ENCODE measurements around the gene TOM1.

DNA sequence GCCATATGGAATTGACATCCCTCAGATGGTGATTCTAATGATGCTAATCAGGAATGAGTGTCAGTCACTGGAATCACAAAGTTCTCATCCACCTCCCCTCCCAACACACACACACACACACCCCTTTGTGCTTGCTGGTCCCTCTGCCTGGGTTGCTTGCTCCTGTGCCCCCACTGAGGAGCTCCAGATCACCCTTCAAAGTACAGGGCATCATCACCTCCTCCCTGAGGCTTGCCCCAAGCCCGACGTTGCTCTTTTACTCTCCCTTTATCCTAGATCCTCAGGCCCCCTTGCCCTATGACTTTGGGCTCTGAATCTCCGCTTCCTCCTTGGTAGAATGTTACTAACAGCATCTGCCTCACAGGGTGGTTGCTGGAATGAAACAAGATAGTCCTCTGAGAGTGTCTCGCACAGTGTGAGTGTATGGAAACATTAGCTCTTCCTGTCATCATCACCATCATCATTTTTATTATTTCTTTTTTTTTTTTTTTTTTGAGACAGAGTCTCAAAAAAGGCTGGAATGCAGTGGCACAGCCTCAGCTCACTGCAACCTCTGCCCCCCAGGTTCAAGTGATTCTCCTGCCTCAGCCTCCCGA is 3.4 kb downstream of the TOM1 start:
- no peak for TF ChIP-seq POLR2A (IDR thresholded peaks at IDR 0.05)
- TF ChIP-seq, protein P1, sequence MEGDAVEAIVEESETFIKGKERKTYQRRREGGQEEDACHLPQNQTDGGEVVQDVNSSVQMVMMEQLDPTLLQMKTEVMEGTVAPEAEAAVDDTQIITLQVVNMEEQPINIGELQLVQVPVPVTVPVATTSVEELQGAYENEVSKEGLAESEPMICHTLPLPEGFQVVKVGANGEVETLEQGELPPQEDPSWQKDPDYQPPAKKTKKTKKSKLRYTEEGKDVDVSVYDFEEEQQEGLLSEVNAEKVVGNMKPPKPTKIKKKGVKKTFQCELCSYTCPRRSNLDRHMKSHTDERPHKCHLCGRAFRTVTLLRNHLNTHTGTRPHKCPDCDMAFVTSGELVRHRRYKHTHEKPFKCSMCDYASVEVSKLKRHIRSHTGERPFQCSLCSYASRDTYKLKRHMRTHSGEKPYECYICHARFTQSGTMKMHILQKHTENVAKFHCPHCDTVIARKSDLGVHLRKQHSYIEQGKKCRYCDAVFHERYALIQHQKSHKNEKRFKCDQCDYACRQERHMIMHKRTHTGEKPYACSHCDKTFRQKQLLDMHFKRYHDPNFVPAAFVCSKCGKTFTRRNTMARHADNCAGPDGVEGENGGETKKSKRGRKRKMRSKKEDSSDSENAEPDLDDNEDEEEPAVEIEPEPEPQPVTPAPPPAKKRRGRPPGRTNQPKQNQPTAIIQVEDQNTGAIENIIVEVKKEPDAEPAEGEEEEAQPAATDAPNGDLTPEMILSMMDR (IDR thresholded peaks at IDR 0.05), result no peak
